Mesendoderm (in vitro differentiated cells): ENCODE results near the gene MYBPC2.
"Not testable (repeated sequence)": the region's sequence is repeated elsewhere in the genome, so short reads cannot be mapped to it uniquely, and the experiment has no call there.

Source experiments
- DNase-seq: peaks from one replicate; pipeline ENCODE4 v3.0.0; 2013
- H2AK5ac ChIP-seq: 2 replicates; pipeline ENCODE4 v1.6.1; 2013; ENCODE audit warnings: low read length, inconsistent platforms
- H2BK120ac ChIP-seq: 2 replicates; pipeline ENCODE4 v1.6.1; 2013; ENCODE audit warnings: low read depth, mild to moderate bottlenecking, low read length, moderate library complexity, mixed read lengths
- H2BK15ac ChIP-seq: replicated peaks from 2 replicates; pipeline ENCODE4 v1.6.1; 2013; ENCODE audit warnings: low read depth, mild to moderate bottlenecking, moderate library complexity
- H2BK5ac ChIP-seq: 2 replicates; pipeline ENCODE4 v1.6.1; 2013; ENCODE audit warnings: low read length, inconsistent platforms
- H3K18ac ChIP-seq: 2 replicates; pipeline ENCODE4 v1.6.1; 2013; ENCODE audit warnings: mild to moderate bottlenecking, low read length, mixed read lengths
- H3K23ac ChIP-seq: one replicate; pipeline ENCODE4 v1.6.1; 2013; ENCODE audit warnings: low read length
- H3K27ac ChIP-seq: 2 replicates; pipeline ENCODE4 v1.5.1; 2013; ENCODE audit warnings: low read depth, mild to moderate bottlenecking, inconsistent platforms, low read length, moderate library complexity
- H3K27me3 ChIP-seq: 2 replicates; pipeline ENCODE4 v1.6.1; 2013; ENCODE audit warnings: low read length, control low read depth, mild to moderate bottlenecking, inconsistent platforms; ENCODE audit not compliant: insufficient read depth, poor library complexity
- H3K36me3 ChIP-seq: 2 replicates; pipeline ENCODE4 v1.6.1; 2013; ENCODE audit warnings: low read length, inconsistent platforms; ENCODE audit not compliant: control insufficient read depth, insufficient read depth
- H3K4ac ChIP-seq: one replicate; pipeline ENCODE4 v1.6.1; 2013; ENCODE audit warnings: low read depth, mild to moderate bottlenecking, low read length, moderate library complexity
- H3K4me1 ChIP-seq: 2 replicates; pipeline ENCODE4 v1.6.1; 2013; ENCODE audit warnings: low read depth, low read length, inconsistent platforms; ENCODE audit not compliant: control insufficient read depth
- H3K4me2 ChIP-seq: 2 replicates; pipeline ENCODE4 v1.6.1; 2013; ENCODE audit warnings: low read length
- H3K4me3 ChIP-seq: 2 replicates; pipeline ENCODE4 v1.5.1; 2013; ENCODE audit warnings: mild to moderate bottlenecking, low read length
- H3K56ac ChIP-seq: one replicate; pipeline ENCODE4 v1.6.1; 2013; ENCODE audit warnings: low read length
- H3K79me1 ChIP-seq: 2 replicates; pipeline ENCODE4 v1.6.1; 2013; ENCODE audit warnings: low read length, inconsistent platforms
- H3K79me2 ChIP-seq: 2 replicates; pipeline ENCODE4 v1.6.1; 2013; ENCODE audit warnings: mild to moderate bottlenecking, low read length; ENCODE audit not compliant: control insufficient read depth, insufficient read depth
- H3K9ac ChIP-seq: 2 replicates; pipeline ENCODE4 v1.6.1; 2013; ENCODE audit warnings: low read length, inconsistent platforms
- H4K5ac ChIP-seq: one replicate; pipeline ENCODE4 v1.6.1; 2013; ENCODE audit warnings: low read length
- H4K8ac ChIP-seq: one replicate; pipeline ENCODE4 v1.6.1; 2013; ENCODE audit warnings: low read depth, mild to moderate bottlenecking, control low read depth, low read length, moderate library complexity
- WGBS: extraction: QIAGEN DNeasy Blood & Tissue Kit; methylation state at CpG from one replicate; pipeline ENCODE4 v1.1.7; 2013; ENCODE audit warnings: low lambda C conversion rate, missing lambda C conversion rate; ENCODE audit not compliant: insufficient coverage; ENCODE audit errors: extremely low coverage; 5-methylcytosine and 5-hydroxymethylcytosine counted together

Gene MYBPC2

DNA sequence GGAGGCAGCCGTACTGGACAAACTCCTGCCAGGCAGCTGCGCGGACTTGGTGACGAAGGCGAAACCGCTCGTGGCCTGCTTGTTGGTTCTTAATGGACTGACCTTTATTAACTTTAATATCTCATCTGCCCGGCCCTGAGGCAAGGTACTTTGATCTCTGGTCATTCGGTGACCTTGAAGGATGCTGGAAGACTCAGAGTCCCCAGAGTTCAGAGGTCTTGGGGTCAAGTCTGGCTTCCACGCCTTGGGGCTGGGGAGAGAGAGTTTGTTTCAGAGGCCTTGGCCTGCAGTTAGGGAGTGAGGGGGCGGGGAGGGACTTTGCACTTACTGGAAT is 34.0 kb downstream of the MYBPC2 start:
- no CpG with 5 or more reads among the region's 11 CpGs for WGBS
- no peak overlapping the region for H2BK15ac ChIP-seq
- no peaks in the 10 kb centered on the region for H3K36me3 ChIP-seq
- H2BK120ac ChIP-seq, result no peak overlapping the region
- H3K4me2 ChIP-seq, result no peak overlapping the region
- H3K4me1 ChIP-seq, result no peaks in the 10 kb centered on the region
- H3K27ac ChIP-seq, result no peak overlapping the region
- H2BK5ac ChIP-seq, result no peak overlapping the region
- H4K5ac ChIP-seq, result no peak overlapping the region
- H3K18ac ChIP-seq, result no peak overlapping the region
- H3K79me2 ChIP-seq, result no peaks in the 10 kb centered on the region
- no peak overlapping the region for H3K4ac ChIP-seq
- no peak overlapping the region for H4K8ac ChIP-seq
- no peak overlapping the region for H3K56ac ChIP-seq
- no peak overlapping the region for H3K4me3 ChIP-seq
- no peak overlapping the region for H2AK5ac ChIP-seq
- DNase-seq, result no peak
- H3K27me3 ChIP-seq, result no peaks in the 10 kb centered on the region
- H3K79me1 ChIP-seq, result no peaks in the 10 kb centered on the region
- H3K9ac ChIP-seq, result no peak overlapping the region
- H3K23ac ChIP-seq, result no peak overlapping the region

DNA sequence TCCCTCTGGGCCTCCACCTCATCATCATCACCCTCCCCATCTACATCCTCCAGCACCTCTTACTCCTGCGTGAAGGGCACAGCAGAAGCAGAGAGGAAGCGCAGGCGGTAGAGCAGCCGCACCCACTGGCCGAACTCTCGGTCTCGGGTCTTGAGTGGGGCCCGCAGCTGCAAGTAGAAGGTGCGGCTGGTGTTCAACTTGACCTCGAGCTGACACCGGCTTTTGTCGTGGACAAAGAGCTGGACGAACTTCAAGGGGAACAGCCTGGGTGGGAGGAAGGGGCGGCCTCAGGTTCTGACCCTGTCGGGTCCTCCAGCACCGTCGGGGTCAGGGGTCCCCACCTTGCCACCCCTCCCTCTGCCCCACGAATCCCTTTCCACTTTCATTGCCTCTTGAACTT is 34.9 kb downstream of the MYBPC2 start:
- H3K4ac ChIP-seq, result no peak overlapping the region
- no peak overlapping the region for H4K8ac ChIP-seq
- H2BK15ac ChIP-seq, result no peak overlapping the region
- H3K27me3 ChIP-seq, result no peaks in the 10 kb centered on the region
- H2BK120ac ChIP-seq, result no peak overlapping the region
- no peak for DNase-seq
- no peak overlapping the region for H2BK5ac ChIP-seq
- no peaks in the 10 kb centered on the region for H3K79me2 ChIP-seq
- H3K9ac ChIP-seq, result no peak overlapping the region
- H3K18ac ChIP-seq, result no peak overlapping the region
- H3K4me3 ChIP-seq, result no peak overlapping the region
- H3K36me3 ChIP-seq, result no peaks in the 10 kb centered on the region
- no CpG with 5 or more reads among the region's 18 CpGs for whole genome bisulfite sequencing
- H3K4me1 ChIP-seq, result no peaks in the 10 kb centered on the region
- no peaks in the 10 kb centered on the region for H3K79me1 ChIP-seq
- H4K5ac ChIP-seq, result no peak overlapping the region
- no peak overlapping the region for H3K27ac ChIP-seq
- H2AK5ac ChIP-seq, result no peak overlapping the region
- no peak overlapping the region for H3K4me2 ChIP-seq
- no peak overlapping the region for H3K23ac ChIP-seq
- no peak overlapping the region for H3K56ac ChIP-seq

DNA sequence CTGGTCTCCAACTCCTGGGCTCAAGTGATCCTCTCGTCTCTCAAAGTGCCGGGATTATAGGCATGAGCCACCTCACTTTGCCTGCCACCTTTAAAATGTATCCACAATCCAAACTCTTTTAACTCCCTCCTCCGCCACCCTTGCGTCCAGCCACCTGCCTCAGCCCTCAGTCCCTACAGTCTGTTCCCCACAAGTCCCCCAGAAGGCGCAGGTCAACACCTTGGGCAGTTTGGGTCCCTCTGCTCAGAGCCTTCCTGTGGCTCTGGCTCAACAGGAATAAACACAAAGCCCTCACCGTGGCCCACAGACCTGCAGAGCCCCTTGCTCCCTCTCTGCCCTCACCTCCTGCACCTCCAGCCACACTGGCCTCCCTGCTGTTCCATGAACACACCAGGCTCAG is 36.1 kb downstream of the MYBPC2 start:
- Histone ChIP-seq H3K4ac (no peak overlapping the region), H2AK5ac (no peak overlapping the region), H4K8ac (no peak overlapping the region), H3K18ac (no peak overlapping the region), H3K4me2 (no peak overlapping the region), H3K9ac (no peak overlapping the region), H3K27me3 (no peaks in the 10 kb centered on the region), H3K56ac (no peak overlapping the region), H4K5ac (no peak overlapping the region), H2BK5ac (no peak overlapping the region), H2BK15ac (no peak overlapping the region), H3K79me1 (no peaks in the 10 kb centered on the region), H3K4me3 (no peak overlapping the region), H3K23ac (no peak overlapping the region), H3K27ac (no peak overlapping the region), H3K36me3 (no peaks in the 10 kb centered on the region), H3K4me1 (no peaks in the 10 kb centered on the region), H2BK120ac (no peak overlapping the region), H3K79me2 (no peaks in the 10 kb centered on the region)
- DNase-seq, result no peak
- no CpG with 5 or more reads among the region's 6 CpGs for WGBS

DNA sequence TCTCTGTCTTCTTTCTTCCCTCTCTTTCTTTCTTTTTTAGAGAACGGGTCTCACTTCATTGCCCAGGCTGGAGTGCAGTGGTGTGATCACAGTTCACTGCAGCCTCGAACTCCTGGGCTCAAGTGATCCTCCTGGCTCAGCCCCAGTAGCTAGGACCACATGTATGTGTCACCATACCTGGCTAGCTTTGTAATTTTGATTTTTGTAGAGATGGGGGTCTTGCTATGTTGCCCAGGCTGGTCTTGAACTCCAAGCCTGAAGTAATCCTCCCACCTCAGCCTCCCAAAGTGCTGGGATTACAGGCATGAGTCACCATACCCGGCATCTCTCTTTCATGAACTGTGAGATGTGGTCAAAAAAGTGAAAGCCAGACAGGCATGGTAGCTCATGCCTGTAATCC is 40.6 kb downstream of the MYBPC2 start:
- not testable (repeated sequence) for H4K5ac ChIP-seq, H3K4ac ChIP-seq, H3K4me2 ChIP-seq, H3K4me1 ChIP-seq, H3K56ac ChIP-seq, H3K23ac ChIP-seq, H2AK5ac ChIP-seq, H3K9ac ChIP-seq, H2BK120ac ChIP-seq, H3K79me1 ChIP-seq, H3K36me3 ChIP-seq, H3K27me3 ChIP-seq, DNase-seq, H2BK15ac ChIP-seq, H3K79me2 ChIP-seq, H3K4me3 ChIP-seq, H3K27ac ChIP-seq, H2BK5ac ChIP-seq, H3K18ac ChIP-seq, H4K8ac ChIP-seq
- no CpG with 5 or more reads among the region's 3 CpGs for WGBS

DNA sequence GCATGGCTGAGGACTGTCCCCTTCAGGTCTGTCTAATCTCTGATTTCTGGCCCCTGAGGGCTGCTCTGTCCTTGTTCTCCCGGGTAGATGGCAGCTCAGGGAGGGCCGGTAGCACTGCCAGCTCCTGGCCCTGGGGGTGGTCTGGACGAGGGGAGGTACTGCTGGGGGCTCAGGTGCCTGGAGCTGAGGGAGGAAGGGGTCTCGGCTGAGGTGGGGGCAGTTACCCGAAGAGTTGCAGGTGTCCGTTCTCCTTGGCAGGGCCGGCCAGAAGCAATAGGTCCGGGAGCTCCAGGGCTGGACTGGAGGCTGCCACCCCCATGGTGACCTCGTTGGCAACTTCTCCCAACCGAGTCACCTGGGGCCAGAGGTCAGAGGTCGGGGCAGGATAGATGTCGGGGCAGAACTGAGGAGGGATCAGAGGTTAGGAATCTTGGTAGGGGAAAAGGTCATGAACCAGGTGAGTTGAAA is 42.4 kb downstream of the MYBPC2 start:
- H3K23ac ChIP-seq, result no peak overlapping the region
- H3K4me3 ChIP-seq, result no peak overlapping the region
- H2BK120ac ChIP-seq, result no peak overlapping the region
- peaks cover 10% of the 10 kb centered on the region for H3K79me2 ChIP-seq
- H4K5ac ChIP-seq, result no peak overlapping the region
- DNase-seq, result no peak
- no peaks in the 10 kb centered on the region for H3K27me3 ChIP-seq
- H2BK5ac ChIP-seq, result no peak overlapping the region
- no peaks in the 10 kb centered on the region for H3K36me3 ChIP-seq
- no peak overlapping the region for H4K8ac ChIP-seq
- H3K79me1 ChIP-seq, result peaks cover 12% of the 10 kb centered on the region
- H3K56ac ChIP-seq, result no peak overlapping the region
- no peaks in the 10 kb centered on the region for H3K4me1 ChIP-seq
- no peak overlapping the region for H3K18ac ChIP-seq
- WGBS, result no CpG with 5 or more reads among the region's 12 CpGs
- H3K27ac ChIP-seq, result no peak overlapping the region
- H3K4me2 ChIP-seq, result no peak overlapping the region
- no peak overlapping the region for H3K9ac ChIP-seq
- H2AK5ac ChIP-seq, result no peak overlapping the region
- H2BK15ac ChIP-seq, result no peak overlapping the region
- H3K4ac ChIP-seq, result no peak overlapping the region

DNA sequence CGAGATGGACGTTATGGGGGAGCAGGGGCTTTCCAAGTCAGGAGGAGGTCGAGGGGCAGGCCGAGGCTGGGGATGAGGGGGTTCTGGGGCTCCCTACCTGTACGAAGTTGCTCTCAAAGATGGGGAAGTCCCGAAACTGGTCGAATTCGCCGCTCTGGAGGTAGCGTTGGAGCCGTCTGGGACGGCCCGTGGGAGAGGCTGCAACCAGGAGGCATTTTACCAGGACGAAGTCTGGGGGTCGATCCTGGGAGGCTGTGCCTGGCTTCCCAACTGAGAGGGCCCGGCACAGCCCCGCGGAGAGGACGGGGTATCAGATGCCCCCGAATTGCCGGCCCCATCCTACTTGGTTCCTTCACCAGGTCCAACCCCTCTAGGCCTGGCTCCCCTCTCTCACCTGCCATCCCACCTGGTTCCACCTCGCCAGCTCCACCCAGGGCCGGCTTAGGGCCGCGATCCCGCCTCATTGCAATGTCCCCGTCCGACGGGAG is 43.1 kb downstream of the MYBPC2 start:
- Histone ChIP-seq H2BK15ac (no peak overlapping the region), H3K4ac (no peak overlapping the region), H3K79me2 (peaks cover 10% of the 10 kb centered on the region), H4K8ac (no peak overlapping the region), H3K56ac (no peak overlapping the region), H3K23ac (no peak overlapping the region), H3K18ac (no peak overlapping the region), H3K4me2 (no peak overlapping the region), H2BK120ac (no peak overlapping the region), H3K27ac (no peak overlapping the region), H3K79me1 (peaks cover 12% of the 10 kb centered on the region), H3K4me1 (no peaks in the 10 kb centered on the region), H3K4me3 (no peak overlapping the region), H3K36me3 (no peaks in the 10 kb centered on the region), H3K9ac (no peak overlapping the region), H4K5ac (no peak overlapping the region), H3K27me3 (no peaks in the 10 kb centered on the region), H2AK5ac (no peak overlapping the region), H2BK5ac (no peak overlapping the region)
- DNase-seq, result no peak
- WGBS, result no CpG with 5 or more reads among the region's 29 CpGs
